Hematopoietic multipotent progenitor cell treated with erythropoietin and hydrocortisone succinate and interleukin-3 and kit ligand, for 17 days (in vitro differentiated cells): Measurements from ENCODE around the gene MPDU1.
"Not testable (repeated sequence)": the region's sequence is repeated elsewhere in the genome, so short reads cannot be mapped to it uniquely, and the experiment has no call there.

ENCODE experiments used
- DNase-seq: peaks from one replicate; pipeline ENCODE4 v3.0.0-alpha.2; 2015; ENCODE audit warnings: low spot score

Gene MPDU1

GRCh38 chr17:7614425-7615264, 31.0 kb downstream of the MPDU1 start, which contains the start of gene FXR2:
Gene FXR2, minus strand, starts transcription at chr17:7614897. Its CDS starts 365 bp downstream, at chr17:7614532.
- peak; percentile 100 for DNase-seq

- no peak for DNase-seq
Measured at GRCh38 chr17:7615265-7615747, 31.7 kb downstream of the MPDU1 start.

GRCh38 chr17:7618608-7619007, 35.0 kb downstream of the MPDU1 start:
- DNase-seq: no peak

- DNase-seq: no peak
Measured at GRCh38 chr17:7620835-7621234, 37.2 kb downstream of the MPDU1 start.

- no peak for DNase-seq
Measured at GRCh38 chr17:7623661-7624060, 40.0 kb downstream of the MPDU1 start.

GRCh38 chr17:7625749-7626148, 42.1 kb downstream of the MPDU1 start:
- not testable (repeated sequence) for DNase-seq

GRCh38 chr17:7626307-7626706, 42.7 kb downstream of the MPDU1 start:
- DNase-seq: no peak

GRCh38 chr17:7626956-7627249, 43.3 kb downstream of the MPDU1 start:
- DNase-seq: no peak

GRCh38 chr17:7627250-7628121, 43.8 kb downstream of the MPDU1 start, which contains the start of gene SAT2:
Gene SAT2, minus strand, starts transcription at chr17:7627821. Its CDS starts 186 bp downstream, at chr17:7627635.
- DNase-seq: peak; percentile 83

GRCh38 chr17:7629939-7630571, 46.4 kb downstream of the MPDU1 start, which contains the start of gene SHBG:
Gene SHBG, plus strand, starts transcription at chr17:7630135. Its CDS starts 38 bp downstream, at chr17:7630173.
- DNase-seq: no peak

- no peak for DNase-seq
Measured at GRCh38 chr17:7631398-7632380, 48.0 kb downstream of the MPDU1 start.

GRCh38 chr17:7632492-7632894, 48.8 kb downstream of the MPDU1 start:
- DNase-seq: peak; percentile 83

GRCh38 chr17:7633093-7633492, 49.4 kb downstream of the MPDU1 start:
- no peak for DNase-seq

- DNase-seq: peak; percentile 54
Measured at GRCh38 chr17:7634384-7634783, 50.7 kb downstream of the MPDU1 start.

- no peak for DNase-seq
Measured at GRCh38 chr17:7636163-7636562, 52.5 kb downstream of the MPDU1 start.
